Measurements from ENCODE around the gene NELFCD.

DNA sequence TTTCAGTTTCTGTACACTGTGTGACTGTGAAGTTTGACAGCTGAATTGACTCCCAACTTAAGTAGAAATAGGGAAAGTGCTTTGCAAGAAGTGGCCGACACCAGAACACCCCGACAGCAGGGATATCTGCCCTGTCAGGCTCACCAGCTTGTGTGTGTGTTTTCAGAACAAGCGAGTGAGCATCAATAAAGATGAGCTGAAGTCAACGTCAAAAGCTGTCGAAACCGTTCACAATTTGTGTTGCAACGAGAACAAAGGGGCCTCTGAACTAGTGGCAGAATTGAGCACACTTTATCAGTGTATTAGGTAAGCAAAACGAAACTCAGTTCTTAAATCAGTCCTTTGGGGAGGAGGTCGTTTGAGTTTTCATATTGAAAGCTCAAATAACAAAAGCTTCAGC lies 10.7 kb downstream of the NELFCD start:
- no peak for TF ChIP-seq CTCF (IDR thresholded peaks at IDR 0.05; ENCODE audit: insufficient read depth, low read length, poor library complexity, severe bottlenecking)
- TF ChIP-seq EZH2phosphoT487 (conservative IDR thresholded peaks at IDR 0.05; ENCODE audit: low read length) = no peak

All from SU-DHL-6 (cell line).